ENCODE results near the gene PSMD3.

PSMD3 gene

GRCh38 chr17:40022497-40022896 is 41.9 kb downstream of the PSMD3 start:
- DNase-seq (ENCODE audit: low read depth): no peak

- DNase-seq (ENCODE audit: low read depth): no peak
These were observed 42.4 kb downstream of the PSMD3 start for GRCh38 chr17:40022961-40023541.

- no peak for DNase-seq (ENCODE audit: low read depth)
These were observed 43.1 kb downstream of the PSMD3 start for GRCh38 chr17:40023590-40024292.

- no peak for DNase-seq (ENCODE audit: low read depth)
These were observed 44.3 kb downstream of the PSMD3 start for GRCh38 chr17:40024901-40025300.

GRCh38 chr17:40025559-40025958 is 45.0 kb downstream of the PSMD3 start:
- DNase-seq (ENCODE audit: low read depth): no peak

GRCh38 chr17:40025991-40026815 is 45.6 kb downstream of the PSMD3 start:
- no peak for DNase-seq (ENCODE audit: low read depth)

GRCh38 chr17:40026816-40027613 is 46.4 kb downstream of the PSMD3 start:
- DNase-seq (ENCODE audit: low read depth): no peak

- DNase-seq (ENCODE audit: low read depth): no peak
These were observed 47.0 kb downstream of the PSMD3 start for GRCh38 chr17:40027614-40028012.

GRCh38 chr17:40028595-40028994 is 48.0 kb downstream of the PSMD3 start:
- no peak for DNase-seq (ENCODE audit: low read depth)

GRCh38 chr17:40031706-40032105 is 51.1 kb downstream of the PSMD3 start:
- no peak for DNase-seq (ENCODE audit: low read depth)

- no peak for DNase-seq (ENCODE audit: low read depth)
These were observed 52.0 kb downstream of the PSMD3 start for GRCh38 chr17:40032322-40033320.

GRCh38 chr17:40033339-40033738 is 52.7 kb downstream of the PSMD3 start:
- DNase-seq (ENCODE audit: low read depth): no peak

- no peak for DNase-seq (ENCODE audit: low read depth)
These were observed 54.0 kb downstream of the PSMD3 start for GRCh38 chr17:40034426-40035161.

- no peak for DNase-seq (ENCODE audit: low read depth)
These were observed 54.6 kb downstream of the PSMD3 start for GRCh38 chr17:40035162-40035559.

GRCh38 chr17:40038882-40039513 is 58.4 kb downstream of the PSMD3 start:
- DNase-seq (ENCODE audit: low read depth): no peak

GRCh38 chr17:40041196-40041595 is 60.6 kb downstream of the PSMD3 start:
- no peak for DNase-seq (ENCODE audit: low read depth)
